AG04449 (cell line): Measurements from ENCODE around the gene LCP2.

ENCODE experiments used
- CTCF ChIA-PET: fragments of 350-600 bp; formaldehyde crosslinking; extraction: SDS; loops from one replicate; lab custom pipeline; 2021; ENCODE audit warnings: antibody characterized with exemption; lab: Yijun Ruan, JAX
- POLR2A ChIA-PET: fragments of 400-600, 350-600 bp; formaldehyde crosslinking; extraction: SDS; loops from one replicate; lab custom pipeline; 2020; ENCODE audit warnings: antibody characterized with exemption, inconsistent platforms; lab: Yijun Ruan, JAX
- DNase-seq: peaks from one replicate; pipeline ENCODE4 v3.0.0-alpha.2; 2010; ENCODE audit warnings: low read depth, low spot score
- H3K4me3 ChIP-seq: 2 replicates; pipeline ENCODE4 v1.5.1; 2011; ENCODE audit warnings: low read depth, mild to moderate bottlenecking, control low read depth, low read length
- CTCF ChIP-seq: IDR thresholded peaks from one replicate; pipeline ENCODE4 v1.5.1; 2011; ENCODE audit warnings: mild to moderate bottlenecking, moderate library complexity, low read length, control low read depth, inconsistent platforms; ENCODE audit not compliant: insufficient read depth; ENCODE audit errors: missing control alignments

The LCP2 gene

DNA sequence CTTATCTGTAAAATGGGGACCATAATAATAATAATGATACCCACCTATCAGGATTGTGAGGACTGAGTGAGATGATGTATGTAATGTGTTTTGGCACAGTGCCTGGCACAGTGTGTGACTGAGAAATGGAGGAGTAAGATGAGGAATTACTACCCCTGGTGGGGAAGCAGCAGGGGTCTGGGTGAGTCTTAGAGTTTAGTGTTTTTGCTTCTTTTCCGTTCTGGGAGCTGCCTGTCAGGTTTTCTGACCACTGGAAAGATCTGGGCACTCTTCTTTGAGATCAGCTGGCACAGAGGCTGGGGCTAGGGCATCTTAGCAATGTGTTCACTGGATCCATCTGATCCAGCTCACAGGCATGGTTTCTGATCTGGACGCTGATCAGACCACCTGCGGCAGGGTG lies 8.5 kb downstream of the LCP2 start:
- H3K4me3 ChIP-seq = no peak overlapping the region
- TF ChIP-seq CTCF = no peak
- no peak for DNase-seq
- ChIA-PET POLR2A (no interaction called here), CTCF (no interaction called here)

DNA sequence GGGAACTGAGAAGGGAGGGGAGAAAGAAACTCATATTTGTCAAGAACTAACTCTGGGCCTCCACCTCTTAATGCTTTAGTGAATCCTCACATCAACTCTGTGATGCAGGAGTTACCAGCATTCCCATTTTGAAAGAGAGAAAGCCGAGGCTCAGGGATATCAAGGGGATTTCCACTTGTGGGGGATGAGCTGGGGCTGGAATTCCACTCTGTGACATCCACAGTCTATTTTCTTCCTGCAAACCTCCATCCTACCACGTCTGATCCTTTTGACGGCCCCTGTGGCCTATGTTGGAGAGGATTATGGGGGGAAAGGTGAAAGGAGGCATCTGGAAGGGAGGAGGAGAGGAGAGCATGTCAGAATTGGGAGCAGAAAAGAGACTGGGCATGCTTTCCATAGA lies 9.0 kb downstream of the LCP2 start:
- no peak for TF ChIP-seq CTCF
- no peak overlapping the region for H3K4me3 ChIP-seq
- DNase-seq = no peak
- POLR2A ChIA-PET = no interaction called here
- CTCF ChIA-PET = no interaction called here

DNA sequence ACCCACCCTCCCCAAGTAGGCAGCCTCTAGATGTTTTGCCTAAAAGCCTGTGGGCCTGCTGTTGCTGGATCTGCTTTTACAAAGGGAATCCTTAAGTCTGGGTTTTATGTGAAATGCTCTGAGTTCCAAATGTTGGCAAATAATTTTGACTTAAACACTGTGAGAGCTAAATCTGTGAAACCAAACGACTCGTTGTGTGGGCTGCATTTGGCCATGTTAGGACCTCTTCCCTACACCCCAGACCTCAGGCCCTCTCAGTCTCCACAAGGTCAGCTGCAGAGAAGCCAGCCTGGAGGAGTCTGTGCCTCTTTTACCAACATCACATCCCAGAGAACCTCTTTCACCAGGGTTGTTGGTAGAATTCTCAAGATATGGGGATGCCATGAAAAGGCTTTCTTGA lies 9.4 kb downstream of the LCP2 start:
- ChIA-PET CTCF (no interaction called here), POLR2A (no interaction called here)
- no peak overlapping the region for H3K4me3 ChIP-seq
- no peak for TF ChIP-seq CTCF
- DNase-seq = no peak

DNA sequence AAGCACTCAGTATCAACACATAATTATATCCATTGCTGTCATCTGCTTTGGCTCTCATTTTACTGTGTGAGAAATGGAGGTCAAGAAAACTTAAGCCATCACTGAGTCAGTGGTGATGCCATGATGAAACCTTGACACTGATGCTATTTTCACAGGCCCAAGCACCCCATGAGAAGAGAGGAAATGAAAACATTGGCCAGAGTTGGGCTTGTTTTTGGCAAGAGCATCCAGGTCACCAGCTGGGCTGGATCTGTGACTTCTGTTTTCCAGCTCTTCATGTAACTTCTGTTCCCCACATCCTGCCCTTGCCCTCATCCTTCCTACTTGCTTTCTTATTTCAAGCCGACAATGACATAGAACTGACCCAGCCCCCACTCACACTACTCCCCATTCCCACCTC lies 10.0 kb downstream of the LCP2 start:
- no peak for TF ChIP-seq CTCF
- ChIA-PET CTCF (no interaction called here), POLR2A (no interaction called here)
- H3K4me3 ChIP-seq = no peak overlapping the region
- no peak for DNase-seq

- ChIA-PET POLR2A (no interaction called here), CTCF (no interaction called here)
- no peak for TF ChIP-seq CTCF
- H3K4me3 ChIP-seq = no peak overlapping the region
- DNase-seq = no peak
Observed at GRCh38 chr5:170286386-170286925, 11.1 kb downstream of the LCP2 start.

GRCh38 chr5:170285181-170285580 lies 12.4 kb downstream of the LCP2 start:
- no peak for DNase-seq
- CTCF ChIA-PET = no interaction called here
- H3K4me3 ChIP-seq = no peak overlapping the region
- POLR2A ChIA-PET = no interaction called here
- no peak for TF ChIP-seq CTCF
